Right kidney (tissue), 1 donor: Measurements from ENCODE around the gene SLC36A3.
A peak's percentile ranks its signal among the peaks of the same experiment; 100 is the strongest.
"Not testable (repeated sequence)": the region's sequence is repeated elsewhere in the genome, so short reads cannot be mapped to it uniquely, and the experiment has no call there.

Experiments used
- DNase-seq: peaks from one replicate; pipeline ENCODE4 v3.0.0-alpha.2; 2016

Gene SLC36A3

DNA sequence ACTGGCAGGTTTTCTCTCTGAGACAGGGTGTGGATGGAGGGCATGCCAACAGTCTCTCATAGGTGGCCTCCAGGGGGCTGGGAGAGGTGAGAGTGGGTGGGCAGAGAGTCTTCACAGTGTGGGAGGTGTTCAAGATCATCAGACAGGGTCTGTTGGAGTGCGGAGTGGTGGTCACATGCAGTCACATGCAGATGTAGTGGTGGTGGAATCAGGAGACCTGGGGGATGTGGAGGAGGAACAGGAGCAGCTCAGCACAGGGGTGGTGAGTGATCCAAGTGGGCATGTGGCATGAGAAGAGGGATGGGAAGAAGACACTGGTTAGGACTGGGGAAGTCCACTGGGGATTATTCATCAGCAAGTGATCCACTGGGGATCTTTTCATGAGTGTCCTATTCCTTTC lies 44.8 kb downstream of the SLC36A3 start:
- DNase-seq = no peak

DNA sequence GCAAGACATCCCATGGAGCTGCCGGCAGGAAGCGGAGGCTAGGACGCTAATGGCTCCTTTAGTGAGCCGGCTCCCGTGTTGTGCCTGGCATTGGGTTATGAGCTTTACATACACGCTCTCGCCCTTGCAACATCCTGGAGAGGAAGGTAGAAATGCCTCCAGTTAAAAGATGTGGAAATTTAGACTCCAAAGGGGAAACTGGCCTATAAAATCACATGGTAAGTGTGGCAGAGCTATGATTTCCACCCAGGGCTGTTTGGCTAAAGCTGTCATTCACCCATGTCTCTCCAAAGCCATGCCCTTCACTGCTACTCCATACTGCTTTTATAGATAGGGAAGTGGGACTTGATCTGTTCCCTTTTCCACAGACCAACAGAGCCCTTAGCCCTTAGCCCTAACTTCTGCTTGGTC lies 45.4 kb downstream of the SLC36A3 start:
- DNase-seq = no peak

DNA sequence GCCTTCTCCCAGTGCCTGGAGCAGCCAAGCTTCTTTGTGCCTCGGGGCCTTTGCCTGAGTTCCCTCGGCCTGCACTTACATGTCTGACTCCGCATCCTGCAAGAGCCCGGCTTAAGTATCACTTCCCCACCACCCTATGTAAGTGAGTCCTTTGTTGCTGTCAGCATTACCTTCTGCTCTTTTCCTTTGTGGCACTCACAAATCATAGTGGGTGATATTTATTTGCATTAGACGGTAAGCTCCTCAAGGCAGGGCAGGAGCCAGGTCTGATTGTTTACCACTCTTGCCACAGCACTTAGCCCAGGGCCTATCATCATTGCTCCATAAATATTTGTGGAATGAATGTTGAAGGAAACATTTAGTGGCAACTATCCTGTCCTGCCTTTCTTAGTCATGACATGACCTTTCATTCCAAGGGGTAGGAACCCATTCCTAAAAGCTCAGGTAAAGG lies 45.8 kb downstream of the SLC36A3 start:
- no peak for DNase-seq

DNA sequence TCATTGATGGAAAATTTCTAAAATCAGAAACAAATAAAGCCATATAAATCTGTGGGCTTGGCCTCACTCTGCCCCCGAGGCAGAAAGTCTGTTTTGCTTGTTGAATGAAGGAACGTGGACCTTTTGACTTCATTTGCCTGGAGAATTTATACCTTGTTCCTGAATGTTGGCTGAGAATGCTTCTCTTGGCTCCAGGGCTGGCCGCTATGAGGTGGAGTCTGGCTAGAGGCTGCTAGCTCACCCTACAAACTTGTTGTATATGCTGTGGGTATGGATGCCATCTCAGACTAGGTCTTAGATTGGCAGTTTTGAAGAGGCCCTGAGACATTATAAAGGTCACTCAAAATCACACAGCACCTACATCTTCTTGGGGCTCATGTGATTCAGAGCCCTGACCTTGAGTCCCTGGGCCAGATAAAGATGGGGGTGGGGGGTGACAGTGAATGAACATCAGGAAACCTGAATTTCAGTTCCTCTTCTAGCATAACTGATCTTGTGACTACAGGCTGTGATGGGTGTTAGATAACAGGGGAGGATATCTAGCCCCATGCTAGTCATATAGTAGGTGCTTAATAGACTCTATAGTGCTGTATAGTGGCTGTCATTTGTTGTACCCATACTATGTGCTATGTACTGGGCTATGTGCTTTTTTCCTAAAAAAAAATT lies 47.8 kb downstream of the SLC36A3 start:
- DNase-seq = no peak

DNA sequence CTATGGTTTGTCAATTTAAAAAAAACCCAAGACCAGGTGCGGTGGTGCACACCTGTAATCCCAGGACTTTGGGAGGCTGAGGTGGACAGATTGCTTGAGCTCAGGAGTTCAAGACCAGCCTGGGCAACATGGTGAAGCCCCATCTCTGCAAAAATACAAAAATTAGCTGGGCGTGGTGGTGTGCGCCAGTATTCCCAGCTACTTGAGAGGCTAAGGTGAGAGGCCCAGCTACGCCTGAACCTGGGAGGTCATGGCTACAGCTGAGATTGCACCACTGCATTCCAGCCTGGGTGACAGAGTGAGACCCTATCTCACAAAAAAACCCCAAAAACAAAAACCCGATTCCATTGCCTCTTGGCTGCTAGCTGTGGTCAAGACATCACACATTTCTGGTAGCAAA lies 48.6 kb downstream of the SLC36A3 start:
- not testable (repeated sequence) for DNase-seq

DNA sequence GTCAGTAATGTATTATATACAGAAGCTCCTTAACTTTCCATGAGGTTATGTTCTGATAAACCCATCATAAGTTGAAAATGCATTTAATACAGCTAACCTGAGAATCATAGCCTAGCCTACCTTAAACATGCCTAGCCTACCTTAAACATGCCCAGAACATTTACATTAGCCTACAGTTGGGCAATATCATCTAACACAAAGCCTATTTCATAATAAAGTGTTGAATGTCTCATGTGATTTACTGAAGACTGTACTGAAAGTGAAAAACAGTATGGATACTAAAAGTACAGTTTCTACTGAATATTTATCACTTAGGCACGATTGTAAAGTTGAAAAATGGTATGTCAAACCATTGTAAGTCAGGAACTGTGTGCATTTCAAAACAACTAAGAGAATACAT lies 49.0 kb downstream of the SLC36A3 start:
- DNase-seq = no peak

DNA sequence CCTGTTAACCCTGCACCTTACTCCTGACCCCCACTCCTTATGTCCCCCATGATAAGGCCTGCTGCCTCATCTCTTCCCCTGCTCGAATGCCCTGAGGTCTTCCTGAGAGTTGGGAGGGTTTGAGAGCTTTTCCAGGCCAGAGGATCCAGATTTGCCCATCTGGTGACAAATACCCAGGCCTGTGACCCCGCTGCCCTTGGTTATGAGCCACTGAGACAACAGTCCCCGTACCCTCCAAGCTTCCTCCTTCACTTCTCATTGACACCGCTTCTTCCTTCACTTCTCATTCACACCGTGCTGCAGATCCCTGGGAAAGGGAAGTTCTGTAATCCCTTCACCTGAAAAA lies 50.0 kb downstream of the SLC36A3 start:
- peak; percentile 7 for DNase-seq

DNA sequence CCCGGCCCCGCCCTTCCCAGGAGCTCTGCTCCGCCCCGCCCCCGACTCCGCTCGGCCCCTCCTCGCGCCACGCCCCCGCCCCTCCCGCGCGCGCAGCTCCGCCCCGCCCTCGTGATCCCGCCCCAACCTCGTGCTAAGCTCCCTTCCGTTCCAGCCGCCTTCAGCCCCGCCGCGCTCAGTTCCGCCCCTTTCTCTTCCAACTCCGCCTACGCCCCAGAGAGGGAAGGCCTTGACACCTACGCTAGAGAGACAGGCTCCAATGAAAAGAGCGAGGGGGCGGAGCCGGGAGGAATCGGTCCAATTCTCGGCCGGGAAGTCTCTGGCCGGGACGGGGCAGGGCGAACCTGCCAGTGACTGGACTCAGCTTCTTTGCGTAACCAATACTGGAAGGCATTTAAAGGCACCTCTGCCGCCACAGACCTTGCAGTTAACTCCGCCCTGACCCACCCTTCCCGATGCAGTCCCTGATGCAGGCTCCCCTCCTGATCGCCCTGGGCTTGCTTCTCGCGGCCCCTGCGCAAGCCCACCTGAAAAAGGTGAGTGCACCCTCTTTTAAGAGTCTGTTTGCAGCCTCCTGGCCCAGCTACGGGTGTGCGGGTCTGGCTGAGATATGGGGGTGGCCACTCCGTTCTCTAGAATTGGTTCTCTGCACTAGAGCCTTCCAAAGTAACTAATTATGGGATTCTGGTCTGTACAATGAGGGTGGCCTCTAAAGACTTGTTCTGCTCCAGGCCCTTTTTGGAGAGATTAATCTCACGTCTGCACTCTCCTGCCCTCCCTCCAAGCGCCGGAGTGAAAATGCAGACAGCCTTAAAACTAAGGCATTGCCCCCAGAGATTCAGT lies 50.6 kb downstream of the SLC36A3 start, which contains the start of gene GM2A:
Gene GM2A, plus strand, starts transcription at position 424 of the 843 bp plus-strand sequence. Its CDS starts 32 bp downstream, at position 456.
- DNase-seq = peak; percentile 80

DNA sequence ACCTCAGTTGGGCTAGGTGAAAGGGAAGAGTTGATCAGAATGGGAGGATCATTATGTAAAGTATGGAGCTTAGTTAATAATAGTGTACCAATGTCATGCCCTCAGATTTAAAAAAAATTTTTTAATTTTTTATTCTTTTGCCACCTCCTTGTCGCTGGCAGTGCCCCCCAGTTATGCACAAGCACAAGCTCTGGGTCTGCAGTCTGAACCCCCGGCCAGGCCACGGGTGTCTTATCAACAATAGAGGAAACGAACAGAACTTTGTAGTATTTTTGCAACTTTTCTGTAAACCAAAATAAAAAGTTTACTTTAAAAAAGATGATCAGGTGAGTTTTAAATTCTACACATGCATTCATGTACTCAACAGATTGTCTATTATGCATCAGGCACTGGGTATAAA lies 51.9 kb downstream of the SLC36A3 start:
- DNase-seq = no peak

DNA sequence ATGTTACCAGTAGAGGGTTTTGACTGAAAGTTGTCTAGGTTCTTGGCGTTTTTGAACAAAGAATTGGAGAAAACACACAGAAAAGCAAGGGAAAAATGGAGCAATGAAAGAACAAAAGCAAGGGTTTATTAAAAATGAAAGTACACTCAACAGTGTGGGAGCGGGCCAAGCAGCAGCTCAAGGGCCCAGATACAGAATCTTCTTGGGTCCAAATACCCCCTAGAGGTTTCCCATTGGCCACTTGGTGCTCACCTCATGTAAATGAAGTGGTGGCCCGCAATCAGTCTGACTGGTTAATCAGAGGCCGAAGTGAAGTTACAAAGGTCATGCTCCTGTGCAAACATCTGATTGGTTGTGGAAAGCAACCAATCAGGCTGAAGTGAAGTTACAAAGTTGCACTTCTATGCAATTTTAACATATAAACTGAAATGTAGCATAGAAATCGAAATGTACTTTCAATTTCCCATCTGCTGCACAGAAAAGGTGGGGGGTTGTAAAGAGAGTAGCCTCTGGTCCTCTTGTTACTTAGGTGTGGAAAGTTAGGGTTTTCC lies 52.5 kb downstream of the SLC36A3 start:
- DNase-seq = no peak

DNA sequence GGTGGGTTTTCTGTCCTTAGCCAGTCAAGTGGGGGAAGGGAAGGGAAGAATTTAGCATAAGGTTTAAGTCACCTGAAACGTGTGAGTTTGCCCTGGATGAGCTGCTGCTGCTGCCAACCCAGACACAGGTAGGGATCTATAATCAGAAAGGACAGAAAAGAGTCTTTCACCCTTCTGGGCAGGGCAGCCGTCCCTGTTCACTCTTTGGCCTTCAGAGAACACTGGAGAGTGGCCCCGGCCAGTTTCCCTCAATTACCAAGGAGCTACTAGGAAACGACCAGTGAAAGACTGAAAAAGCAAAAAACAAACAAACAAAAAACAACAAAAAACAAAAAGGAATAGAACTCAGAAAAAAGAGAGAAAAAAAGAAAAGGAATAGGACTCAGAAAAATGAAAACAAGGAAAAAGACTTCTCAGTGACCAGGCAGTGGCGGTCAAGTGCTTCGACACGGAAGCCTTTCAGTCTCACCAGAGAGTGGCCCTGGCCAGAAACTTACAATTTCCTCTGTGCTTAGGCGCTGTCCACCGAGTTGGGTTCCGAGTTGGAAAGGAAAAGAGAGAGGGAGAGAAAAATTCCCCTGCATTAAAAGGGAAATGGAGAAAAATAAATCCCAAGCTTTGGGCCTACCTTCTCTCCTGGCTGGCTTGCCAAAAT lies 53.1 kb downstream of the SLC36A3 start:
- DNase-seq = no peak

DNA sequence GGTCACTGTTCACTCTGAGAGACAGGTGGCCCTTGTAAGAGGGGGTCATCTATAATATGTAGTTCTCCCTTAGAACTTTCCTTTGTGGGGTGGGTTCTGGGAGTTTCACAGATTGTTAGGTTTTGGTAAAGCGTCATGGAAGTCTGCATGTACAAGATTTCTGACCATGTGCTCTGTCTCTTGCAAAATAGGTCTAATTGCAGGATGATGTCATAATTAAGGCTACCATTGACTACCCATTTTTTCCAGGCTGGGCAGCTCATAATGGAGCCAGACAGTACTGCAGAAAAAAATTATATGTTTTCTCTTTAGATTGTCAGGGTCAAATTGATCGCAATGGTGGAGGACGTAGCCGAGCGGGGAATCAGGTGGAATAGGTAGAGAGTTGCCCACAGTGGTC lies 54.3 kb downstream of the SLC36A3 start:
- DNase-seq = no peak

DNA sequence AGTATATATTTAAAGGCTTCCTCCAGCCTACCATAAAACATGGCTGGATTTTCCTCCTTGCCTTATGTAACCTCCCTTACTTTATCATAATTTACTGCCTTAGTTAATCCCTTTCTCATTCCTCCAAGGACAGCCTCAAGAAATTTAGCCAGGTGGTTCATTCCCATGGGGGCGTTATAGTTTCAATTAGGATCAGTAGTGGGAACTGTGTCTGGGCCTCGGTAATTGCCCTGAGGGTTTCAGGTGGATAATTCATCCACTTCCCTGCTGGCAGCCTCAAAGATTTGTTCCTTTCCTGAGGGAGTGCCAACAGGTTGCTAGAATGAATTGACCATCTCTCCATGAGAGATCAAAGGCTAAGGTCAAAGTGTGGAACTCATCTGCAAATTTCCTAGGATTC lies 54.9 kb downstream of the SLC36A3 start:
- DNase-seq = no peak

DNA sequence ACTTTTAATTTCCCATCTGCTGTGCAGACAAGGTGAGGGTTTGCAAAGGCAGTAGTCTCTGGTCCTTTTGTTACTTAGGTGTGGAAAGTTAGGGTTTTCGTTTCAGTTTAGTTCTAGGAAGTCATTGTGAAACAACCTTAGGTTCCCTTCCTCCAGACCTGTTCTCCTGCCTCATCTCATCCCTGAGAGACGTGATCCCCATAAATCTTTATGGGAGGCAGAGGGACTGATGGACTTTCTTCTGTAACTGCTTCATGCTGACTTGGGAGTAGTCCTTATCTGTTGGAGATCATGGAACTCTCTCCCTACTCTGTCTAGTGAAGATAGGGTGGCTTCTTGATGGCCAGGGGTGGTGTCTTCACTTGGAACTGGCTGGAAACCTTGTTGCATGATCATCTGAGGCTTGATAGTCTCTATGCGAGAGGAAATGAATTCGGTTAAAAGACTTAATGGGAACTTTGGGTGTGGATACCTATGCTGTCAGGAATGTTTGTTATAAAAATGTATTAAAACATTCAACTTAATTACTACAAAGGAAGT lies 57.8 kb downstream of the SLC36A3 start:
- no peak for DNase-seq

DNA sequence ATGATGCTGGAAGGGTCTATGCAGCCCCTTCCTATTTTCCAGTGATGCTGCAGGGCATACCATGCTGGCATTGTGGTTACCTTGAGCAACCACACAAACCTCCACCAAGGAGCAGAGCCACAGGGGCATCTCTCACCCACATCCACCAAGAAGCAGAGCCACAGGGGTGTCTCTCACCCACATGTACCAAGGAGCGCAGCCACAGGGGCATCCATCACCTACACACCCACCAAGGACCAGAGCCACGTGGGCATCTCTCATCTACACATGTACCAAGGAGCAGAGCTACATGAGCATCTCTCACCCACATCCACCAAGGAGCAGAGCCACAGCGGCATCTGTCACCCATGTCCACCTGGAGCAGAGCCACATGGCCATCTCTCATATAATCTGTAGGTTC lies 59.4 kb downstream of the SLC36A3 start:
- no peak for DNase-seq

DNA sequence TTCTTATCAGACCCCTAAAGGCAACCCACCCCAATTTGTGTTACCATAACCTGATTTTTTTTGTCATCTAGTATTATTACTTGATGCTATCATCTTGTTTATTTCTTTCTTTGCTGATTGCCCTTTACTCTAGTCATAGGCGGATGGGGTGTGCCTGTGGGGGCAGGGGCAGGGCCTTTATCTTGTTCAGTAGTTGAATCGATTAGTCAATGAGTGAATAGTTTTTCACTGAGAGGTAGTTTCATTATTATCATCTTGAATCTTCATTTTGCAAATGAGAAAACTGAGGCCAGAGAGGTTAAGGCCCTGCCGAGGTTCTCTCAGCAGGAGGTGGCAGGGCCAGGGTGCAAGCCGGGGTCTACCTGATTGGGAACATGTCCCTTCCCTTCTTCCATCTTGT lies 60.0 kb downstream of the SLC36A3 start:
- DNase-seq = no peak

DNA sequence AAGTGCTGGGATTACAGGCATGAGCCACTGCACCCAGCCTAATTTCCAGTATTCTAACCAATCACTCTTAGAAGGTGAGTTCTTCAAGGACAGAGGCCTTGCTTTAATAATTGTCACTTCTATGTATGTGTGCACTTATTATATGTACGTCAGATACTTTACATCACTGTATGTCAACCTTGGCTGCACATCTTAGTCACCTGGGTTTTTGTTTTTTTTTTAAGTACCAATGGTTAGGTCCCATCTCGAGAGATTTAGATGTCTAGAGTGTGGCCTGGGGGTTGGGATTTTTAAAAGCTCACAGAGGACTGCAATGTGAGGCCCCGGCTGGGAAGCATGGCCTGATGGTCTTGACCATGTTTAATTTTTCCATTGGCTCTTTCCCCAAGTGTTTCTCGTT lies 60.4 kb downstream of the SLC36A3 start:
- DNase-seq = no peak

DNA sequence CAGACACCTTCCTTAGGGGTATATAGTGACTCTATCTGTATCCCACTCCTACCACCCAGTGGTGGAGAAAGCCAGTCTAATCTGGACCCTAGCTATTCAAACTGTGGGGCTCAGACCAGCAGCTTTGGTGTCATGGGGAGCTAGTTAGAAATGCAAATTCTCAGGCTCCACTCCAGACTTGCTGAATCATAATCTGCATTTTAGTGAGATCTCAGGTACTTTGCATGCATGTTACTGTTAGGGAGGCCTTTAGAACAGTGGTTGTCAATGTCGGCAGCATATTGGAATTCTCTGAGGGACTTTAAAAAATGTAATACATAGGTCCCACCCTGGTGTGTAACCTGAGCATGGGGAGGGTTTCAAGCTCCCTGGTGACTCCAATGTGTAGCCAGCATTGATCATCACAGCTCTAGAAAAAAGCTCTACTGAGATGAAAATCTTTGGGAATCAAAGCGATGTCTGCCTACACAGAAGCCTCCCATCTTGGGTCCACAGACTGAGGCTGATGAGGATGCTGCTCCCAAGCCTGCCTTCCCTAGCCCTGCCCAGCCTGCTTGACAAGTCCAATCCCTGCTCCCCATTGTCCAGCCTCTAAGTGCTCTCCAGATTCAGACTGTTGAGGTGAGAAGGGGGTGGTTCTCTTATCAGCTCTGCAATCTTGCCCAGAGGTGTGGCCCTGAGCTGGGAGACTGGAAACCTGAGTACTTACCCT lies 62.5 kb downstream of the SLC36A3 start:
- no peak for DNase-seq

DNA sequence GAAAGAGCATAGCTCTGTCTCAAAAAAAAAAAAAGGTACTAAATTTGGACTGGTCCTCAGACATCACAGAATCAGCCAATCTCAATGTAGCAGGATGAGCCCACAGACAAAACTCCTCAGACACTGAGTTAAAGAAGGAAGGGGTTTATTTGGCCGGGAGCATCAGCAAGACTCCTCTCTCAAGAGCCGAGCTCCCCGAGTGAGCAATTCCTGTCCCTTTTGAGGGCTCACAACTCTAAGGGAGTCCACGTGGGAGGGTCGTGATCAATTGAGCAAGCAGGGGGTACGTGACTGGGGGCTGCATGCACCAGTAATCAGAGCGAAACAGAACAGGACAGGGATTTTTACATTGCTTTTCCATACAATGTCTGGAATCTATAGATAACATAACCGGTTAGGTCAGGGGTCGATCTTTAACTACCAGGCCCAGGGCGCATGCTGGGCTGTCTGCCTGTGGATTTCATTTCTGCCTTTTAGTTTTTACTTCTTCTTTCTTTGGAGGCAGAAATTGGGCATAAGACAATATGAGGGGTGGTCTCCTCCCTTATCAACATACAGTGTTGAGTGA lies 63.2 kb downstream of the SLC36A3 start:
- DNase-seq = not testable (repeated sequence)

DNA sequence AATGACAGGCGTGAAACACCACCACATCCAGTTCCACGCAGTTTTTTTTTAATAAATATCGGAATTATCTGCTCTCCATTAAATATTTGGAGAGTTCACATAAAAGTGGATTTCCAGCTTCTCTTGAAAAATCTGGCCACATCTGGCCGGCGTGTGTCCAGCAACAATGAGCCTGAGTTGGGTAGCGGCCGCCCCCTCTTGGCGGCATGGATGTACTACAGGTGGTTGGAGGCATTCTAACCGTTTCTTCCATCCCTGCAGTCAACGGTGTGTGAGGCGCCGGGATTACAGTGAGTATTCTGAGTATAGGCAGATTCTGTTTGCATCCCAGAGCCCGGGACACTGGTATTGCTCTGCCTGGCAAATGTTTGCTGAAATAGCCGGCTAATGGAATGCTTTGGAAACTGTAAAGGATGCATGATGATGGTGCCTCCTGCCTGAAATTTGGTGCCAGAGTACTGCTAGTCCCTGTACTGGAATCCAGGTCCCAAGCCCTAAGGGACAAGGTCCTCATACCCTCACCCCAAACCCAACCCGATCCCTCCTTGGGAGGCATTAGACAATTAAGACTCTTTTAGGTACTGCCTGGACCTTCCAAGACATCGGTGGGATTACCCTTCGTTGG lies 64.2 kb downstream of the SLC36A3 start:
- peak; percentile 64 for DNase-seq

DNA sequence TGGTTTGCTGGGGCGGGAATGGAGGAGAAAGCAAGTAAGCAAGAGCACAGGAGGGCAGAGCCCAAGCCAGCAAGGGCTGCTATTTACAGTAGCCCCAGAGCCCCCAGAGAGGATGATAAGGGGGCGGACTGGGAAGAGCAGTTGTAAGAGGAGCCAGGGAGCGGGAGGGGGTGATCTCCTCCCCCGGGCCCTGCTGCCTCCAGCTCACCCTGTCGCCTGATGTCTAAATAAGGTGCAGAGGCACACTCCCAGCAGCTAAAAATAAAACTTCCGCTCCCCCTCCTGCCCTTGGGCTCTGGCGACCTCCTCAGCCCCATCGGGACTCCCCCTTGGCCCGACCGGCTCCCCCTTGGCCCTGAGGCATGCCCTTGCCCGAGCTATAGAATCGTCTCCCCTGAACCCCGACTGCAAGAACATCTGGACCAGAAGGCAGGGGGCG lies 65.2 kb downstream of the SLC36A3 start:
- DNase-seq = peak; percentile 32
